ENCODE measurements around the gene AHCYL2.

- no peak for TF ChIP-seq CTCF (conservative IDR thresholded peaks at IDR 0.05 in 1 of 2, IDR thresholded peaks at IDR 0.05 in 1 of 2; ENCODE audit: extremely low read depth in 1 of 2, insufficient read depth in 1 of 2, low read depth in 1 of 2, low read length in 2 of 2)
- no peak for TF ChIP-seq EZH2 (IDR thresholded peaks at IDR 0.05; ENCODE audit: borderline replicate concordance, low read length)
Observed at GRCh38 chr7:129362496-129362895, 137.7 kb downstream of the AHCYL2 start.
